ENCODE measurements around the gene ARMH3. TPM values are rescaled to one million over a fixed set of nuclear protein-coding genes. Genes with fewer than 3 reads are reported as not detected.

Gene ARMH3
- total RNA-seq, 1 experiment from 2014 or later, result 5.6 TPM

DNA sequence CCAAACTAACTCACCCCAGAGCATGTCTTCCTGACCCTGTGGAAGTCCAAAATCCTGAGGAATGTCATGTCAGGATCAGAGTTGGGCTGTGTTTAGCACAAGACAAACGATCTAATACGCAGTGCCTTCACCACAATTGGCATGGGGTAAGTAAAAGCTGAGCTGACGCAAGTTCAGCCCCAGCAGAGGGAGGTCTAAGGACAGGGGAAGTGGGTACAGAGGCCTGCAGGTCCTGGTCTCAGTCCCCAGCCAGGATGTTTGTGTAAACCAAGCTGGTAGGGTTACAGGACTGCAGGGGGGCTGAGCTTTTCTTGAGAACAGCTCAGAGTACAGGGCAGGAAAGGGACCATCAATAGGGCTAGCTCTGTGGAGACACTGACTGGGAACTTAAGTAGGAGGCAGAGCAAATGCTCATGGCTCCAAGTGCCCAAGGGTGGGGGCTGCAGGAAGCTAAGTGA lies 207.1 kb downstream of the ARMH3 start:
- in situ Hi-C loops (cut with HindIII; ENCODE audit: low pct_unique_long_range_greater_than_20kb, low sequenced_read_pairs), result no loop called here

GRCh38 chr10:101848408-101848807 lies 207.6 kb downstream of the ARMH3 start:
- no peak for DNase-seq (ENCODE audit: low read depth)
- in situ Hi-C loops (cut with HindIII; ENCODE audit: low pct_unique_long_range_greater_than_20kb, low sequenced_read_pairs), result no loop called here

More for the DNA sequence above, 207.1 kb downstream of the ARMH3 start:
- DNase-seq (ENCODE audit: low read depth), result no peak

DNA sequence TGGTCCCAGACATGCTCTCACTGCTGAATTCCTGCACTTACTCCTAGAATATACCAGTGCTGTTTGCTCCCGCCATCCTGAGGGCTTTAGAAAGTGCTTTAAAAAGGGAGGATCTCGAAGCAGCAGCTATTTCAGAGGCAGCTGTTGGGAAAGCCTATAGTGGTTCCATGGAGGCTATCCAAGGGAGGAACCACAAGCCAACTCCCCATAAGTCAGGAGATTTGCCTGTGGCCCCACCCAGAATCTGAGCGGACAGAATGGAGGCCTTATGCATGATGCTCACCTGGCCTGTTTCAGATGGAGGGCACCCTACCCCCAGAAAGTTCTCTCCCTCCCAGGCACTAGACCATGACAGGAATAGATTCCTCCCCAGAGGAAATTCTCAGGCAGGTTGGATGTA lies 210.1 kb downstream of the ARMH3 start:
- DNase-seq (ENCODE audit: low read depth), result no peak
- in situ Hi-C loops (cut with HindIII; ENCODE audit: low pct_unique_long_range_greater_than_20kb, low sequenced_read_pairs), result no loop called here

GRCh38 chr10:101843032-101844021 lies 212.6 kb downstream of the ARMH3 start, which contains the start of gene KCNIP2:
Gene KCNIP2 (minus strand): TSS chr10:101843800. CDS start chr10:101843568, 232 bp downstream.
- in situ Hi-C loops (cut with HindIII; ENCODE audit: low pct_unique_long_range_greater_than_20kb, low sequenced_read_pairs), result no loop called here
- no peak for DNase-seq (ENCODE audit: low read depth)

DNA sequence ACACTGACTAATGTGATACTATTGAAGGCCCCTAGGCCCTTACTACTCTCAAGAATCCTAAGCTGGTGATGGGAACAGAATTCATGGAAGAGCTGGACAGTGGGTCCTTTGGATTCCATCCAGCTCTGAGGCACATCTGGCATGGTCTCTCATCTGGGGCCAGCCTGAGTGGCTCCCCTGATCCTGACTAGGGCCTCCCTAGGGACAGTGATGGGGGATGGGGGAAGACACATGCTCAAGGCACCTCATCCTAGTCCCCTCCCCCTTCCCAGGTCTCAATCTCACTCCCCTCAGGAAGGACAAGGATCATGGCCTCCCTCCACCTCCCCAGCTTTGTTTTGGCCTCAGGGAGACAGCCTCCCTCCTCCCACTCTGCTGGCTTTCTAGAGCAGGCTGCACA lies 214.1 kb downstream of the ARMH3 start:
- no peak for DNase-seq (ENCODE audit: low read depth)

DNA sequence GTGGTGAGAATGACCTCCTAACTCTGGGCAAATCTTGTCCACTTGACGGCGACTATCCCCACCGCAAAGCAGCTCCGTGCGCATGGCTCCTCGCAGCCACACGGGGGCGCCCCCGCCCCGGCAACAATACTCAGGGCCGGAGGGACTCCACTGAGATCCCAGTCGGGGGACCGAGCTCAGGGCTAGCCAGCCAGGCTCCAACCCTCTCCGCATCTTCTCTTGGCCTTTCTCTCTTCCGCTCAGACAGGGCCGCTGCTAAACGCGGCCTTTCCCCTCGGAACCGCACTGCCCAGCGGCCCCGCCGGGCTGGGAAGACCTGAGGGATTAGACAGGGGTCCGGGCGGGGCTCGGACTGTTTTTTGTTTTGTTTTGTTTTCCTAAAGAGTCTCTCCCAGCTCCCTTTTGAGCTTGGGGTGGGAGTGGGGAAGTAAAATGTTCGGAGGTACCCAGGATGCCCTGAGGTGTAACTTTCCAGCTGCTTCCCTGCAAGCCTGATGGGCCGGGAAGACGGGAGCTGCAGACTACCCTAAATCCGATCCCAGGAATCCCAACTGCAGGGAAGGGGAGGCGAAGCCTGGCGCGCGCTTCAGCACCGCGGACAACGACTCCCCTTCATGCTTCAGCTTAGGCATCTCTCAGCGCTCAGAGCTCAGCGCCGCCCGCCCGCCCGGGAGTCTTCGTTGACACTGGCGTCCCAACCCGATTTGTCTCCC lies 215.1 kb downstream of the ARMH3 start:
- in situ Hi-C loops (cut with HindIII; ENCODE audit: low pct_unique_long_range_greater_than_20kb, low sequenced_read_pairs), result no loop called here

More for the DNA sequence above, 214.1 kb downstream of the ARMH3 start:
- in situ Hi-C loops (cut with HindIII; ENCODE audit: low pct_unique_long_range_greater_than_20kb, low sequenced_read_pairs), result no loop called here

GRCh38 chr10:101840102-101840684 lies 215.8 kb downstream of the ARMH3 start:
- DNase-seq (ENCODE audit: low read depth), result no peak
- in situ Hi-C loops (cut with HindIII; ENCODE audit: low pct_unique_long_range_greater_than_20kb, low sequenced_read_pairs), result no loop called here

More for the DNA sequence above, 215.1 kb downstream of the ARMH3 start:
- peak; percentile 55 for DNase-seq (ENCODE audit: low read depth)

- in situ Hi-C loops (cut with HindIII; ENCODE audit: low pct_unique_long_range_greater_than_20kb, low sequenced_read_pairs), result no loop called here
These were observed 216.4 kb downstream of the ARMH3 start for GRCh38 chr10:101839416-101840063.

DNA sequence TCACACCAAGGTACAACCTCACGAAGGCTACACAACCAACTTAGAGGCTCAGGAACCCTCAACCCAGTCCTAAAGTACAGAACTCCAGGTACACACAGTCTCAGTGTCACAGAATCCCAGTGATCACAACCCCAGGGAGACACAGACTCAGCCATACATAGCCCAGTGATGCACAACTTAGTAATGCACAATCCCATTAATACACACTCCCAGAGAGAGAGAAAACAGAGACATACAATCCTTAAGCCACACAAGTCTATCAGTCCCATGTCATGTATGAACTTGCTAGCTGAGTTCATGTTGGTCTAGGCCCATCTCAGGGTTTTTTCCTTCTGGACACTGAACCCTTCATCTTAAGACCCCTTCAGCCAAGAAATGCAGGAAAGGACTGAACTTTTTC lies 217.0 kb downstream of the ARMH3 start:
- no peak for DNase-seq (ENCODE audit: low read depth)
- in situ Hi-C loops (cut with HindIII; ENCODE audit: low pct_unique_long_range_greater_than_20kb, low sequenced_read_pairs), result no loop called here

More at GRCh38 chr10:101839416-101840063, 216.4 kb downstream of the ARMH3 start:
- DNase-seq (ENCODE audit: low read depth), result no peak

GRCh38 chr10:101838416-101838970 lies 217.5 kb downstream of the ARMH3 start:
- DNase-seq (ENCODE audit: low read depth), result no peak
- in situ Hi-C loops (cut with HindIII; ENCODE audit: low pct_unique_long_range_greater_than_20kb, low sequenced_read_pairs), result no loop called here

GRCh38 chr10:101837748-101838147 lies 218.2 kb downstream of the ARMH3 start:
- in situ Hi-C loops (cut with HindIII; ENCODE audit: low pct_unique_long_range_greater_than_20kb, low sequenced_read_pairs), result no loop called here
- DNase-seq (ENCODE audit: low read depth), result no peak

- no peak for DNase-seq (ENCODE audit: low read depth)
- in situ Hi-C loops (cut with HindIII; ENCODE audit: low pct_unique_long_range_greater_than_20kb, low sequenced_read_pairs), result no loop called here
These were observed 220.6 kb downstream of the ARMH3 start for GRCh38 chr10:101835362-101835761.

GRCh38 chr10:101834341-101834740 lies 221.6 kb downstream of the ARMH3 start:
- DNase-seq (ENCODE audit: low read depth), result no peak

DNA sequence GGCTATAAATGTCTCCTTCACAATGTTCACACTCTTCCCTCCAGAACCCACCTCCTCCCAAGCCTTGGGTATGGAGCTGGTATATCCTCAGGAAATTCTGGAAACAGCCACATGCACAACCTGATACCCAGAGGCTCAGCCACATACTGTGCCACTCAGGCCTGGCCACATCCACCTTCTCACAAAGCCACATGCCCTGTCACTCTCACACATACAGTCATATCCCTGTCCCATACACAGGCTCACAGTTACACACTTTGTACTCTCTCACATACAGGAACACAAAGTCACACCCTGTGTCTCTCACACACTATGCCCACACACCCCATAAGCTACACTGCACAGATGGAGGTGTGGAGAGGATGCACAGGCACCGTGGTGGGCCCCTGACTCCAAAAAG lies 222.5 kb downstream of the ARMH3 start:
- no peak for DNase-seq (ENCODE audit: low read depth)
- in situ Hi-C loops (cut with HindIII; ENCODE audit: low pct_unique_long_range_greater_than_20kb, low sequenced_read_pairs), result no loop called here

More at GRCh38 chr10:101834341-101834740, 221.6 kb downstream of the ARMH3 start:
- in situ Hi-C loops (cut with HindIII; ENCODE audit: low pct_unique_long_range_greater_than_20kb, low sequenced_read_pairs), result no loop called here

DNA sequence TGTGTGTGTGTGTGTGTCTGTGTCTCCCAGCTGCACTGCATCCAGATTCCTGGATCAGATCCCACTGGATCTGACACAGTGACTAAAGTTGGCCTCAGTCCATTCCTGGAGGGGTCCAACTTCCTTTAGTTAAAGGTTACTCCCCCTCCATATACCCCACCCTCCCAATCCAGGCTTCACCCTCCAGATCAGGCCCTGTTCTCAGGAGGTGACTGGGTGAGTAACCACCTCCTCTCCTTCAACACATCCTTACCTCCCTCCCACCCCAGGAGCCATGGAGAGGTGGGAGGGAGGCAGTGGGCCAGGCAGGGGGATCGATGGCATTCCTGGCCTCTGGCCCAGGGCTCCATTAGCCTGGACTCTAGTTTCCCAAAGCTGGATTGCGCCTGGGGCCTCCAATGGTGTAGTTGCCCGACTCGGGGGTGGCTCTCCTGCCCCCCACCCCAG lies 223.6 kb downstream of the ARMH3 start:
- in situ Hi-C loops (cut with HindIII; ENCODE audit: low pct_unique_long_range_greater_than_20kb, low sequenced_read_pairs), result no loop called here
- DNase-seq (ENCODE audit: low read depth), result no peak

GRCh38 chr10:101831169-101831811 lies 224.7 kb downstream of the ARMH3 start:
- DNase-seq (ENCODE audit: low read depth), result no peak
- in situ Hi-C loops (cut with HindIII; ENCODE audit: low pct_unique_long_range_greater_than_20kb, low sequenced_read_pairs), result no loop called here
